RWPE1 (cell line): ENCODE measurements around the gene HTT.
"Not testable (repeated sequence)": the region's sequence is repeated elsewhere in the genome, so short reads cannot be mapped to it uniquely, and the experiment has no call there.

Source experiments
- CTCF ChIA-PET: fragments of 350-600 bp; sonication (Branson Sonifier 250); formaldehyde crosslinking; extraction: SDS; loops from one replicate; lab custom pipeline; 2021; lab: Yijun Ruan, JAX
- POLR2A ChIA-PET: fragments of 400-600 bp; formaldehyde crosslinking; extraction: SDS; loops from one replicate; lab custom pipeline; 2020; ENCODE audit warnings: antibody characterized with exemption; ENCODE audit not compliant: low non-redundant PET; lab: Yijun Ruan, JAX
- DNase-seq: peaks from one replicate; pipeline ENCODE4 v3.0.0; 2012; ENCODE audit warnings: low spot score
- H3K27ac ChIP-seq: fragments of 450-650 bp; 2 replicates; pipeline ENCODE4 v1.5.1; 2017
- CTCF ChIP-seq: fragments of 450-650 bp; conservative IDR thresholded peaks from 2 replicates; pipeline ENCODE4 v1.5.1; 2017; ENCODE audit warnings: low read depth, mild to moderate bottlenecking

The HTT gene

GRCh38 chr4:3079694-3080123 is 5.2 kb downstream of the HTT start:
- DNase-seq, result no peak
- no peak for TF ChIP-seq CTCF
- no peak overlapping the region for H3K27ac ChIP-seq
- ChIA-PET POLR2A (no interaction called here), CTCF (no interaction called here)

- H3K27ac ChIP-seq, result no peak overlapping the region
- no peak for DNase-seq
- ChIA-PET CTCF (no interaction called here), POLR2A (no interaction called here)
- TF ChIP-seq CTCF, result no peak
Measured at GRCh38 chr4:3082925-3083515, 8.5 kb downstream of the HTT start.

GRCh38 chr4:3083732-3084131 is 9.3 kb downstream of the HTT start:
- TF ChIP-seq CTCF, result no peak
- CTCF ChIA-PET, result no interaction called here
- no peak for DNase-seq
- H3K27ac ChIP-seq, result no peak overlapping the region
- POLR2A ChIA-PET, result no interaction called here

- POLR2A ChIA-PET, result no interaction called here
- H3K27ac ChIP-seq, result no peak overlapping the region
- no peak for TF ChIP-seq CTCF
- no peak for DNase-seq
- CTCF ChIA-PET, result no interaction called here
Measured at GRCh38 chr4:3085948-3086670, 11.6 kb downstream of the HTT start.

GRCh38 chr4:3087115-3087797 is 12.8 kb downstream of the HTT start:
- ChIA-PET POLR2A (no interaction called here), CTCF (no interaction called here)
- no peak for TF ChIP-seq CTCF
- DNase-seq, result no peak
- H3K27ac ChIP-seq, result no peak overlapping the region

GRCh38 chr4:3091464-3091863 is 17.0 kb downstream of the HTT start:
- ChIA-PET POLR2A (no interaction called here), CTCF (no interaction called here)
- H3K27ac ChIP-seq, result no peak overlapping the region
- TF ChIP-seq CTCF, result no peak
- DNase-seq, result no peak

- CTCF ChIA-PET, DNase-seq, H3K27ac ChIP-seq, POLR2A ChIA-PET: not testable (repeated sequence)
Measured at GRCh38 chr4:3094701-3095100, 20.2 kb downstream of the HTT start.
